SU-DHL-6 (cell line): ENCODE results near the gene WAC.

Experiments used
- H2AFZ ChIP-seq: fragments of 200-600 bp; sonication (generic); 2 replicates; pipeline ENCODE4 v1.6.1; 2014; ENCODE audit warnings: low read depth, mild to moderate bottlenecking, moderate library complexity, mixed read lengths, antibody characterized with exemption, low read length; ENCODE audit not compliant: severe bottlenecking
- H3F3A ChIP-seq: fragments of 200-600 bp; shearing (Covaris generic); 2 replicates; pipeline ENCODE4 v1.6.0; 2016; ENCODE audit warnings: antibody characterized with exemption, mild to moderate bottlenecking; ENCODE audit not compliant: insufficient read depth
- H3K27ac ChIP-seq: fragments of 200-600 bp; sonication (generic); 2 replicates; pipeline ENCODE4 v1.5.1; 2016; ENCODE audit warnings: low read depth, mild to moderate bottlenecking, low read length, moderate library complexity, mixed read lengths
- H3K27me3 ChIP-seq: fragments of 200-600 bp; sonication (generic), shearing (Covaris generic); 2 replicates; pipeline ENCODE4 v1.6.0; 2014; ENCODE audit warnings: mild to moderate bottlenecking, low read length
- H3K36me3 ChIP-seq: fragments of 200-600 bp; sonication (generic); 2 replicates; pipeline ENCODE4 v1.6.1; 2014; ENCODE audit warnings: mild to moderate bottlenecking, low read length, mixed read lengths
- H3K4me2 ChIP-seq: fragments of 300-600, 200-600 bp; shearing (Covaris generic), sonication (generic); 2 replicates; pipeline ENCODE4 v1.6.0; 2014; ENCODE audit warnings: low read length, low read depth, mild to moderate bottlenecking; ENCODE audit not compliant: poor library complexity, severe bottlenecking
- H3K4me3 ChIP-seq: fragments of 200-600 bp; sonication (generic); 2 replicates; pipeline ENCODE4 v1.5.1; 2014; ENCODE audit warnings: antibody characterized with exemption, low read length, mild to moderate bottlenecking, mixed read lengths; ENCODE audit not compliant: insufficient read depth, poor library complexity, severe bottlenecking
- H3K79me2 ChIP-seq: fragments of 200-600 bp; sonication (generic); 2 replicates; pipeline ENCODE4 v1.6.1; 2014; ENCODE audit warnings: mild to moderate bottlenecking, low read length, moderate library complexity; ENCODE audit not compliant: insufficient read depth
- H3K9ac ChIP-seq: fragments of 200-600 bp; sonication (generic); 2 replicates; pipeline ENCODE4 v1.7.0; 2014; ENCODE audit warnings: mild to moderate bottlenecking, low read length
- H3K9me2 ChIP-seq: fragments of 200-600 bp; sonication (generic); replicated peaks from 2 replicates; pipeline ENCODE4 v1.6.1; 2014; ENCODE audit warnings: low read length; ENCODE audit not compliant: insufficient read depth
- H3K9me3 ChIP-seq: fragments of 200-600 bp; sonication (generic); 2 replicates; pipeline ENCODE4 v1.6.1; 2014; ENCODE audit warnings: low read length, mixed read lengths; ENCODE audit not compliant: insufficient read depth
- H4K20me1 ChIP-seq: fragments of 200-600 bp; sonication (generic); 2 replicates; pipeline ENCODE4 v1.6.1; 2014; ENCODE audit warnings: low read depth, mild to moderate bottlenecking, antibody characterized with exemption, low read length, moderate library complexity, mixed read lengths
- CTCF ChIP-seq: fragments of 200-600 bp; sonication (generic); IDR thresholded peaks from one replicate; pipeline ENCODE4 v1.5.1; 2017; ENCODE audit warnings: antibody characterized with exemption, mild to moderate bottlenecking, low read length, moderate library complexity; ENCODE audit not compliant: insufficient read depth, poor library complexity, severe bottlenecking
- EZH2phosphoT487 ChIP-seq: fragments of 200-600 bp; sonication (generic), shearing (Covaris generic); conservative IDR thresholded peaks from 2 replicates; pipeline ENCODE4 v1.6.1; 2018; ENCODE audit warnings: mild to moderate bottlenecking, antibody characterized with exemption, low read length, moderate library complexity, mixed read lengths

Gene WAC

GRCh38 chr10:28666751-28667467, 134.0 kb downstream of the WAC start:
- no peaks in the 10 kb centered on the region for H3F3A ChIP-seq
- no peaks in the 10 kb centered on the region for H3K36me3 ChIP-seq
- no peaks in the 10 kb centered on the region for H3K27me3 ChIP-seq
- H3K79me2 ChIP-seq = no peaks in the 10 kb centered on the region
- no peaks in the 10 kb centered on the region for H3K9me3 ChIP-seq
- no peak overlapping the region for H3K4me2 ChIP-seq
- TF ChIP-seq CTCF = no peak
- TF ChIP-seq EZH2phosphoT487 = no peak
- H2AFZ ChIP-seq = no peak overlapping the region
- no peak overlapping the region for H3K9ac ChIP-seq
- no peaks in the 10 kb centered on the region for H3K9me2 ChIP-seq
- no peaks in the 10 kb centered on the region for H4K20me1 ChIP-seq
- no peak overlapping the region for H3K4me3 ChIP-seq
- H3K27ac ChIP-seq = no peak overlapping the region

GRCh38 chr10:28668363-28669226, 135.7 kb downstream of the WAC start:
- no peak overlapping the region for H3K4me3 ChIP-seq
- H3K36me3 ChIP-seq = no peaks in the 10 kb centered on the region
- H3K79me2 ChIP-seq = no peaks in the 10 kb centered on the region
- TF ChIP-seq CTCF (no peak), EZH2phosphoT487 (no peak)
- H3K4me2 ChIP-seq = no peak overlapping the region
- no peak overlapping the region for H2AFZ ChIP-seq
- no peaks in the 10 kb centered on the region for H3F3A ChIP-seq
- no peak overlapping the region for H3K9ac ChIP-seq
- H4K20me1 ChIP-seq = no peaks in the 10 kb centered on the region
- H3K27ac ChIP-seq = no peak overlapping the region
- no peaks in the 10 kb centered on the region for H3K9me2 ChIP-seq
- no peaks in the 10 kb centered on the region for H3K27me3 ChIP-seq
- no peaks in the 10 kb centered on the region for H3K9me3 ChIP-seq

DNA sequence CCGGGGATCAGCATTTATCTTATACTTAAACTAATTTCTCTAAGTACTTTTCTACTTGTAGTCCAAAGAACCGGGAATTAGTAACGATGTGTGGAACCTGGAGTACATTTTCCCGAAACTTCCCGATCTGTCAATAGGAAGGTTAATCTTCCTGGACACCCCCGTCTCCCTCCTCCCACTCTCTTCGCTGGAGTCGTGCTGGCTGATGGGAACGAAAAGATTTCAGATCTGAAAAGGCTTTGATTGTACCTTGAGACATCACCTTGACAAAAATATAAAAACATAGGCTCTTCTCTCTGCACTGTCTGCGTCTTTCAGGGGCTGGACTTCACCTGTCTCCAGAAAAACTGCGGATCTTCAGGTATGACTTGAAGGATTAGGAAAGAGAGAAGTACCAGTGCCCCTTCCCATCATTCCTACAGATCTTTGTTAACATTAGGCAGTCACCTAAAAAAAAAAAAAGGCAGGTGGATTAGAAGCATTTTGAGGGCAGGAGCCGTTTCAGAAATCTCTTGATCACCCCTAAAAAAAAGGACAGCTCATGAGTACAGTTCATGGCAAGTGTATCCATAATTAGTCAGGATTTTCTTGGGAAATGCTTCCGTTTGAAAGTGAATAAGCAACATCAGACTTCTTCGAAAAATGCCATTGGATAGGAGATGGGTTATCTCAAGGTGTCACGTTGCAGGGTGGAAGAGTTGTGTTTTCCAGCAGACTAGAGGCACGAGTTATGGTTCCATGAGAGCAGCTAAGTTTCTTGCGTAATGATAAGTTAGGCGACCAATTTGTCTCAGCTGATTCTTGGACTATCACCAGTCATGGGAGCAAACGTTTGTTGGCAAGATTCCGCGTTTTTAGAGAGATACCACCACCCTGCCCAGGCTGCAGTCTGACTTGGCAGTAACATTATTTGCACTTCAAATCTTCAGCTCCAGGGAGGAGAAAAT, 136.6 kb downstream of the WAC start:
- Histone ChIP-seq H3K27ac (no peak overlapping the region), H3K27me3 (no peaks in the 10 kb centered on the region), H4K20me1 (no peaks in the 10 kb centered on the region), H3K9me3 (no peaks in the 10 kb centered on the region), H3F3A (no peaks in the 10 kb centered on the region), H3K36me3 (no peaks in the 10 kb centered on the region), H3K9ac (no peak overlapping the region), H3K79me2 (no peaks in the 10 kb centered on the region), H3K4me3 (no peak overlapping the region), H3K4me2 (no peak overlapping the region), H3K9me2 (no peaks in the 10 kb centered on the region), H2AFZ (no peak overlapping the region)
- TF ChIP-seq CTCF (no peak), EZH2phosphoT487 (no peak)
